ENCODE measurements around the gene TIAM2. TPM values are rescaled to one million over a fixed set of nuclear protein-coding genes. Genes with fewer than 3 reads are reported as not detected.

TIAM2 gene
- total RNA-seq, 2 donors from 2014 or later: 5.1 to 6.7 TPM

DNA sequence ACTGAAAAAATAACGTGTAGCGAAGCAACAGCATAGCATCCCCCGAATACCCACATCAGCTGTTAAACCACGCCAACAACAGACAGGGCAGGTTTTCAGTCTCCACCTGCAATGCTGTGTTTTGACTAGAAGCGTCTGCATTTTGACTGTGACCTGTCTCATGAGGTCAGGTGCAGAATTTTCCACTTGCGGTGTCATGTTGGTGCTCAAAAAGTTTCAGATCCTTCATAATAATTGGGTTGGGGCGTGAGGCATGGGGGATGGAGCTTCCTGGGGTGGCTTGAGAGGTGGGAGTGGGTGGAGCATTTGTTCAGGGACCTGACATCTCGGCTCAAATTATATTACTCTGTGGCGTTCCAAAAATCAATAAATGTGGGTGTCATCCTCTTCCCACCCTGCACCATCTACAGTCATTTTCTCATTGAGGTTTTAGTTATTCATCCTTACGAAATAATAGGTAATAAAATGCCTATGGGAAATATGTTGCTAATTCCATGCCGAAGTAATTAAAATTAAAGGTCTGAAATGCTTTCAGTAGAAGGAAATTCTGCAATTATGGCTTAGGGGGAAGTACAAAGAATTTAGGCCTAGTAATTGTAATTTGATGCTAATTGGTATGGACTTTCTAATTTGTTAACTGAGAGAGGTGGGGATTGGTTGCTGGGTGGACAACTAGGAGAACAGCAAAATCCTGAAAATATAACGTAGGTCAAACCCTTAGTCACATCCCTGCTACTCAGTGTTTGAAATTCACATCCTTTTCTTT is 81.0 kb downstream of the TIAM2 start:
- Histone ChIP-seq H3K9me3 (no peaks in the 10 kb centered on the region), H3K4me1 (no peaks in the 10 kb centered on the region), H3K27me3 (no peaks in the 10 kb centered on the region), H3K4me3 (no peak overlapping the region), H3K36me3 (no peaks in the 10 kb centered on the region), H3K27ac (no peak overlapping the region), H3K9ac (ENCODE audit: low read depth in 2 of 2, low read length in 2 of 2) (no peak overlapping the region)
- no peak for TF ChIP-seq CTCF (IDR thresholded peaks at IDR 0.05)
- DNase-seq: no peak
- intact Hi-C loops (cut with DNase I): no loop called here

DNA sequence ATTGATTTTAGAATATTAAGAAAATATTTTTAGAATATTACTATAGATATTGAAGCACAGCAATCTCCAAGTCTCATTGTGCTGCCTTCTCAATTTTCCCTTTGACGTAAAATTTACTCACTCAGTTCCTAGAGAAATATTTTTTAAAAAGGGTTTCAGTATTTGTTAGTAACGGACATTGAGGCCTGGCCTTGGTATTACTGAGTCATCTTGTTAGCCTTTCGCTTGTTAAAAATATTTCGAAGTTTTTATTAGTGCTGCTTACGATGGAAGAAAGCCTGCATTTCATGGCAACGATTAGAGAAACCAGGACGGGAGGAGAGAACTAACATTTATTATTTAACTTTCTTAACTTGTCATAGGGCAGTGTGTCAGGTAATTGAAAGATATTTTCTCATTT is 82.2 kb downstream of the TIAM2 start:
- no peaks in the 10 kb centered on the region for H3K27me3 ChIP-seq
- H3K9ac ChIP-seq (ENCODE audit: low read depth in 2 of 2, low read length in 2 of 2): no peak overlapping the region
- H3K36me3 ChIP-seq: no peaks in the 10 kb centered on the region
- no peak overlapping the region for H3K4me3 ChIP-seq
- no peaks in the 10 kb centered on the region for H3K4me1 ChIP-seq
- no peak overlapping the region for H3K27ac ChIP-seq
- intact Hi-C loops (cut with DNase I): no loop called here
- no peak for DNase-seq
- no peaks in the 10 kb centered on the region for H3K9me3 ChIP-seq
- TF ChIP-seq CTCF (IDR thresholded peaks at IDR 0.05): no peak

DNA sequence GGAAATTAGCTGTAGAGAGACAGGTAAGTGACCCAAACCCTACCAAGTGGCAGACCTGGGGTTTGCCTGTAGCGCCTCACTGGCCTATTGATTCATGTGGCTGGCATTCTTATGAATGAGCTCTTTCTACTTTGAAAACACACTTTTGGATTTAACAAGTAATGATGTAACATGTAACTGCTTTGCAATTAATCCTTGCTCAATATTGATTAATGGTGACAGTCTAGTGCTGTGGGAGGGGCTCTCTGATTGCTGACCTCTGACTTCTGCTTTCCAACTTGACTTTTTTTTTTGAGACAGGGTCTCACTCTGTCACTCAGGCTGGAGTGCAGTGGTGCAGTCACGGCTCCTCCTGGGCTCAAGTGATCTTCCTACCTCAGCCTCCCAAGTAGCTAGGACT is 82.7 kb downstream of the TIAM2 start:
- Histone ChIP-seq H3K36me3 (no peaks in the 10 kb centered on the region), H3K27me3 (no peaks in the 10 kb centered on the region), H3K9me3 (no peaks in the 10 kb centered on the region), H3K4me3 (no peak overlapping the region), H3K4me1 (no peaks in the 10 kb centered on the region), H3K27ac (no peak overlapping the region), H3K9ac (ENCODE audit: low read depth in 2 of 2, low read length in 2 of 2) (no peak overlapping the region)
- DNase-seq: no peak
- no peak for TF ChIP-seq CTCF (IDR thresholded peaks at IDR 0.05)
- intact Hi-C loops (cut with DNase I): no loop called here

DNA sequence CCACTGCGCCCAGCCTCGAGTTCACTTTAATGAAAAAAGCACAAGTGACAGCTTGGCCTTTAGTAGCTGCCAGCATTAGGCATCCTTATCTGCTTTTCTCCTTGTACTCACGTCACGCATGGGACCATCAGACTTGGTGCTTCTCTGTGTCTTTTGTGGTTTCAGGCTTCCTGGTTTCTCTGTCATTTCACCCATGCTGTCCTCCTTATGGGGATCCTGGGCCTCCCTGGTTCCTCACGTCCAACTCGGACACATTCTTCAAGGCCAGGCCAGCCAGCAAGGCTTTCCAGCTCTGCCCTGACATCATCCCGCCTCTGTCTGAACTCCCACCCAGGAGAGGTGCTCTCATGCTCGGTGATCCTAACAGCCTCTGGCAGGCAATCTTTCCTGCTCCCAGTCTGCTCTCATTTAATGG is 83.2 kb downstream of the TIAM2 start:
- intact Hi-C loops (cut with DNase I): no loop called here
- H3K27me3 ChIP-seq: no peaks in the 10 kb centered on the region
- no peak overlapping the region for H3K9ac ChIP-seq (ENCODE audit: low read depth in 2 of 2, low read length in 2 of 2)
- DNase-seq: no peak
- no peak for TF ChIP-seq CTCF (IDR thresholded peaks at IDR 0.05)
- H3K4me1 ChIP-seq: no peaks in the 10 kb centered on the region
- no peak overlapping the region for H3K27ac ChIP-seq
- H3K4me3 ChIP-seq: no peak overlapping the region
- no peaks in the 10 kb centered on the region for H3K9me3 ChIP-seq
- H3K36me3 ChIP-seq: no peaks in the 10 kb centered on the region

DNA sequence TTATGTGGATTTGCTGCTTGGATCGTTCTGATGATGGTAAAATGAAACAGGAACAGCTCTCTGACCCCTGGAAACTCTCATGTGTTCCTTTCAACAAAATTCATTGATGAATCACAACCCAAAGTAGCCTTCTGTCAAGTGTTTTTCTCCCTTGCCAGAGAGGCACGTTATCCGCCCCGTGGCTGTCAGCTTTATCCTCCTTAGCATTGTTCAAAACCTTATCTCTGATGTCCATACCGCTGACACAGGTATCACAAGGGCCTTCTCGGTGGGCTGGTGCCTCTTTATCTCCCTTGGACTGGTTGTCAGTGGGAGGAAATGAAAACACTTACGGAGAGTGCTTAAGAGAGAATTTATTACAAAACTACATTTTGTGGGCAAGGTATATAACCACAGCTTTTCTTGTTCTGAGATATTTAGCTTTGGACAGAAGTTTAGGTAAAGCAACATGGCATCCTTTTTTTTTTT is 84.9 kb downstream of the TIAM2 start:
- intact Hi-C loops (cut with DNase I): no loop called here
- Histone ChIP-seq H3K27me3 (no peaks in the 10 kb centered on the region), H3K9me3 (no peaks in the 10 kb centered on the region), H3K9ac (ENCODE audit: low read depth in 2 of 2, low read length in 2 of 2) (no peak overlapping the region), H3K36me3 (no peaks in the 10 kb centered on the region), H3K4me1 (no peaks in the 10 kb centered on the region), H3K4me3 (no peak overlapping the region), H3K27ac (no peak overlapping the region)
- no peak for TF ChIP-seq CTCF (IDR thresholded peaks at IDR 0.05)
- DNase-seq: no peak
